Astrocyte (in vitro differentiated cells and primary cell): ENCODE data around the gene WDR7.

Experiments
- EZH2 ChIP-seq: IDR thresholded peaks from 2 replicates; pipeline ENCODE4 v1.6.1; 2012; ENCODE audit warnings: mild to moderate bottlenecking, low read length, inconsistent platforms; ENCODE audit not compliant: insufficient read depth
- TF ChIP-seq, protein P1 (sequence below): IDR thresholded peaks from 2 replicates; pipeline ENCODE4 v1.5.1; 2011; ENCODE audit warnings: low read depth, mild to moderate bottlenecking, inconsistent platforms, low read length, moderate library complexity; ENCODE audit not compliant: insufficient read depth

DNA sequence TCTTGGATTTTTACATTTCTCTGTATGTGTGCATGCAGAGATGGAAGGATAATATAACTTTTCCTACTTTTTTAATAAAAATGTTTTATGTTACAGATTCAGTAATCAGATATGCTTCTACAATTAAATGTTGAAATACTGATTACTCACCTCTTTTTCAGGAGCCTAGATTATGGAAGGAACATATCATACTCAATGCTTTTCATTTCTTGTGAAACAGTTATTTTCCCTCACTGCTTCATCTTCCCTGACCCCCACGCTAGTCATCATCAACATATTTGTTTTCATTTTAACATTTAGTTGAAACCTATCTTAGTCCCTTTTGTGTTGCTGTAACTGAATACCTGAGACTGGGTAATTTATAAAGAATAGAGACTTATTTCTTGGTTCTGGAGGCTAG lies 190.7 kb downstream of the WDR7 start:
- TF ChIP-seq, protein P1, sequence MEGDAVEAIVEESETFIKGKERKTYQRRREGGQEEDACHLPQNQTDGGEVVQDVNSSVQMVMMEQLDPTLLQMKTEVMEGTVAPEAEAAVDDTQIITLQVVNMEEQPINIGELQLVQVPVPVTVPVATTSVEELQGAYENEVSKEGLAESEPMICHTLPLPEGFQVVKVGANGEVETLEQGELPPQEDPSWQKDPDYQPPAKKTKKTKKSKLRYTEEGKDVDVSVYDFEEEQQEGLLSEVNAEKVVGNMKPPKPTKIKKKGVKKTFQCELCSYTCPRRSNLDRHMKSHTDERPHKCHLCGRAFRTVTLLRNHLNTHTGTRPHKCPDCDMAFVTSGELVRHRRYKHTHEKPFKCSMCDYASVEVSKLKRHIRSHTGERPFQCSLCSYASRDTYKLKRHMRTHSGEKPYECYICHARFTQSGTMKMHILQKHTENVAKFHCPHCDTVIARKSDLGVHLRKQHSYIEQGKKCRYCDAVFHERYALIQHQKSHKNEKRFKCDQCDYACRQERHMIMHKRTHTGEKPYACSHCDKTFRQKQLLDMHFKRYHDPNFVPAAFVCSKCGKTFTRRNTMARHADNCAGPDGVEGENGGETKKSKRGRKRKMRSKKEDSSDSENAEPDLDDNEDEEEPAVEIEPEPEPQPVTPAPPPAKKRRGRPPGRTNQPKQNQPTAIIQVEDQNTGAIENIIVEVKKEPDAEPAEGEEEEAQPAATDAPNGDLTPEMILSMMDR, result no peak
- no peak for TF ChIP-seq EZH2
